ENCODE data around the gene TOR1AIP1. TPM values are rescaled to one million over a fixed set of nuclear protein-coding genes. Genes with fewer than 3 reads are reported as not detected.

TOR1AIP1 gene
- total RNA-seq, 1 experiment from 2014 or later, result 17.3 TPM

DNA sequence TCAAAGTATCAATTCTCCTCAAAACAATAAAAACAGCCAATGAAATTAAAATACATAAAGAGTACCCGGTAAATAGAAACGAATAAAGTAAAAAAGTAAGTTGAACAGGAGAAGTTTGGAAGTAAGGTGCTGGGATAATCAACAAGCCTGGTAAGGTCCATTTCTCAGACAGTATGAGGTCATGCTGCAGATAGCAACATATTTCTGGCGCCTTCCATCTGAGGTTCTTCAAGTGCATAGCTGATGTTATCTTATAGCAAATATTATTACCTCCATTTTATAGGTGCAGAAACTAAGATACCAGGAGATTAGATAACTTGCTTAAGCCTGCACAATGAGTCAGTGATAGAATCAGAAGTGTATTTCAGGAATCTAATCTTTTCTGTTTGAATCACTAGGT is 48.8 kb downstream of the TOR1AIP1 start:
- POLR2A ChIA-PET, result interaction anchor here (0.6 kb wide), 1 partner anchor 896 kb away, joined by 5 read pairs; no protein-coding TSS in a partner anchor
- H3K27me3 Mint-ChIP-seq (ENCODE audit: low read depth), result no peaks in the 10 kb centered on the region
- H3K36me3 Mint-ChIP-seq, result no peaks in the 10 kb centered on the region
- TF ChIP-seq EMX1 (CRISPR knock-in tag; IDR thresholded peaks at IDR 0.05) (no peak), TP53 (CRISPR knock-in tag; IDR thresholded peaks at IDR 0.05) (no peak), JAZF1 (CRISPR knock-in tag; IDR thresholded peaks at IDR 0.05) (no peak), MAX (CRISPR knock-in tag; IDR thresholded peaks at IDR 0.05) (no peak), MXD4 (CRISPR knock-in tag; IDR thresholded peaks at IDR 0.05; ENCODE audit: borderline replicate concordance) (no peak), CREM (CRISPR knock-in tag; IDR thresholded peaks at IDR 0.05) (no peak), ZNF317 (CRISPR knock-in tag; IDR thresholded peaks at IDR 0.05; ENCODE audit: borderline replicate concordance, low read depth) (no peak), JUN (CRISPR knock-in tag; IDR thresholded peaks at IDR 0.05) (no peak), FOXP4 (CRISPR knock-in tag; IDR thresholded peaks at IDR 0.05) (no peak), ZNF219 (CRISPR knock-in tag; IDR thresholded peaks at IDR 0.05; ENCODE audit: borderline replicate concordance) (no peak), SOX15 (CRISPR knock-in tag; IDR thresholded peaks at IDR 0.05) (no peak), NR3C1 (CRISPR knock-in tag; conservative IDR thresholded peaks at IDR 0.05; ENCODE audit: low read depth) (no peak), ESRRA (CRISPR knock-in tag; IDR thresholded peaks at IDR 0.05; ENCODE audit: borderline replicate concordance) (no peak), IRF1 (CRISPR knock-in tag; IDR thresholded peaks at IDR 0.05) (no peak)
- TF ChIP-seq, protein P1, sequence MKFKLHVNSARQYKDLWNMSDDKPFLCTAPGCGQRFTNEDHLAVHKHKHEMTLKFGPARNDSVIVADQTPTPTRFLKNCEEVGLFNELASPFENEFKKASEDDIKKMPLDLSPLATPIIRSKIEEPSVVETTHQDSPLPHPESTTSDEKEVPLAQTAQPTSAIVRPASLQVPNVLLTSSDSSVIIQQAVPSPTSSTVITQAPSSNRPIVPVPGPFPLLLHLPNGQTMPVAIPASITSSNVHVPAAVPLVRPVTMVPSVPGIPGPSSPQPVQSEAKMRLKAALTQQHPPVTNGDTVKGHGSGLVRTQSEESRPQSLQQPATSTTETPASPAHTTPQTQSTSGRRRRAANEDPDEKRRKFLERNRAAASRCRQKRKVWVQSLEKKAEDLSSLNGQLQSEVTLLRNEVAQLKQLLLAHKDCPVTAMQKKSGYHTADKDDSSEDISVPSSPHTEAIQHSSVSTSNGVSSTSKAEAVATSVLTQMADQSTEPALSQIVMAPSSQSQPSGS (CRISPR knock-in tag; IDR thresholded peaks at IDR 0.05; ENCODE audit: borderline replicate concordance, low read depth), result no peak
- TF ChIP-seq, protein P2, sequence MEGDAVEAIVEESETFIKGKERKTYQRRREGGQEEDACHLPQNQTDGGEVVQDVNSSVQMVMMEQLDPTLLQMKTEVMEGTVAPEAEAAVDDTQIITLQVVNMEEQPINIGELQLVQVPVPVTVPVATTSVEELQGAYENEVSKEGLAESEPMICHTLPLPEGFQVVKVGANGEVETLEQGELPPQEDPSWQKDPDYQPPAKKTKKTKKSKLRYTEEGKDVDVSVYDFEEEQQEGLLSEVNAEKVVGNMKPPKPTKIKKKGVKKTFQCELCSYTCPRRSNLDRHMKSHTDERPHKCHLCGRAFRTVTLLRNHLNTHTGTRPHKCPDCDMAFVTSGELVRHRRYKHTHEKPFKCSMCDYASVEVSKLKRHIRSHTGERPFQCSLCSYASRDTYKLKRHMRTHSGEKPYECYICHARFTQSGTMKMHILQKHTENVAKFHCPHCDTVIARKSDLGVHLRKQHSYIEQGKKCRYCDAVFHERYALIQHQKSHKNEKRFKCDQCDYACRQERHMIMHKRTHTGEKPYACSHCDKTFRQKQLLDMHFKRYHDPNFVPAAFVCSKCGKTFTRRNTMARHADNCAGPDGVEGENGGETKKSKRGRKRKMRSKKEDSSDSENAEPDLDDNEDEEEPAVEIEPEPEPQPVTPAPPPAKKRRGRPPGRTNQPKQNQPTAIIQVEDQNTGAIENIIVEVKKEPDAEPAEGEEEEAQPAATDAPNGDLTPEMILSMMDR (IDR thresholded peaks at IDR 0.05), result no peak
- TF ChIP-seq, protein P3, sequence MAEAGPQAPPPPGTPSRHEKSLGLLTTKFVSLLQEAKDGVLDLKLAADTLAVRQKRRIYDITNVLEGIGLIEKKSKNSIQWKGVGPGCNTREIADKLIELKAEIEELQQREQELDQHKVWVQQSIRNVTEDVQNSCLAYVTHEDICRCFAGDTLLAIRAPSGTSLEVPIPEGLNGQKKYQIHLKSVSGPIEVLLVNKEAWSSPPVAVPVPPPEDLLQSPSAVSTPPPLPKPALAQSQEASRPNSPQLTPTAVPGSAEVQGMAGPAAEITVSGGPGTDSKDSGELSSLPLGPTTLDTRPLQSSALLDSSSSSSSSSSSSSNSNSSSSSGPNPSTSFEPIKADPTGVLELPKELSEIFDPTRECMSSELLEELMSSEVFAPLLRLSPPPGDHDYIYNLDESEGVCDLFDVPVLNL (CRISPR knock-in tag; IDR thresholded peaks at IDR 0.05; ENCODE audit: borderline replicate concordance, low read depth), result no peak
- TF ChIP-seq, protein P4, sequence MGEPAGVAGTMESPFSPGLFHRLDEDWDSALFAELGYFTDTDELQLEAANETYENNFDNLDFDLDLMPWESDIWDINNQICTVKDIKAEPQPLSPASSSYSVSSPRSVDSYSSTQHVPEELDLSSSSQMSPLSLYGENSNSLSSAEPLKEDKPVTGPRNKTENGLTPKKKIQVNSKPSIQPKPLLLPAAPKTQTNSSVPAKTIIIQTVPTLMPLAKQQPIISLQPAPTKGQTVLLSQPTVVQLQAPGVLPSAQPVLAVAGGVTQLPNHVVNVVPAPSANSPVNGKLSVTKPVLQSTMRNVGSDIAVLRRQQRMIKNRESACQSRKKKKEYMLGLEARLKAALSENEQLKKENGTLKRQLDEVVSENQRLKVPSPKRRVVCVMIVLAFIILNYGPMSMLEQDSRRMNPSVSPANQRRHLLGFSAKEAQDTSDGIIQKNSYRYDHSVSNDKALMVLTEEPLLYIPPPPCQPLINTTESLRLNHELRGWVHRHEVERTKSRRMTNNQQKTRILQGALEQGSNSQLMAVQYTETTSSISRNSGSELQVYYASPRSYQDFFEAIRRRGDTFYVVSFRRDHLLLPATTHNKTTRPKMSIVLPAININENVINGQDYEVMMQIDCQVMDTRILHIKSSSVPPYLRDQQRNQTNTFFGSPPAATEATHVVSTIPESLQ (CRISPR knock-in tag; IDR thresholded peaks at IDR 0.05), result no peak
- ATAC-seq (no peak), DNase-seq (ENCODE audit: low spot score) (no peak)
- CTCF ChIA-PET, result no interaction called here
- no peak overlapping the region for H3K4me3 Mint-ChIP-seq
- no peak overlapping the region for H3K27ac Mint-ChIP-seq
- no peaks in the 10 kb centered on the region for H3K9me3 Mint-ChIP-seq
- H3K4me1 Mint-ChIP-seq, result no peaks in the 10 kb centered on the region; the same call in 1 of the 2 replicates

Data from WTC11 (cell line).